GM12892 (cell line): Measurements from ENCODE around the gene GLCE.

Experiments
- POLR2A ChIP-seq: IDR thresholded peaks from 2 replicates; pipeline ENCODE4 v1.6.1; 2011; ENCODE audit warnings: low read depth, low read length, control low read depth
- POLR2AphosphoS5 ChIP-seq: IDR thresholded peaks from 2 replicates; pipeline ENCODE4 v1.6.1; 2011; ENCODE audit warnings: low read depth, low read length, control low read depth
- TAF1 ChIP-seq: IDR thresholded peaks from 2 replicates; pipeline ENCODE4 v1.6.1; 2011; ENCODE audit warnings: low read depth, mild to moderate bottlenecking, control low read depth, low read length, borderline replicate concordance

DNA sequence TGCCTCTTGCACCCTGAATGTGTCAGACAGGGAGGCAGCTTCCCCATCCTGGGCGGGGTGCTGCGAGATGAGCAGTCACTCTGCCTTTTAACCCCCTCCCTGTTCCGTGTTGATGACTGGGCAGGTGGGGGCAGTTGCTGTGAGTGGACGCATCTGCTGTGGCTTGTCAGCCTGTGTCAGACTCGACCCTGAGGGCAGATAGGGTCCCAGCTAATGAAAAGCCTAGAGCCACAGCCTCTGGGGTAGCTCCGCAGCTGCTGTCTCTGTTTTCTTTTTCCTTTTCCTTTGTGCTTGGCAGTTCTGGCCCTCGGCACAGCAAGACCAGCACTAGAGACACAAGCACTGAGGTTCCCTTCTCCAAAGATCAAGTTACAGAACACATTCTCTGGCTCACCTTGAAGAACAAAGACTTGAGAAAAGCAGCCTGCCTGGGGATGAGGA lies 43.0 kb upstream of the GLCE start:
- no peak for TF ChIP-seq POLR2AphosphoS5
- no peak for TF ChIP-seq POLR2A
- no peak for TF ChIP-seq TAF1
